A549 (cell line): ENCODE results near the gene UCHL5. TPM values are rescaled to one million over a fixed set of nuclear protein-coding genes. Genes with fewer than 3 reads are reported as not detected.

Experiments used
- ATAC-seq, 2 experiments: fragments of 200-7000 bp in 1 of 2; fragments of >200 bp in 1 of 2; cut with Nextera tagmentation in 1 of 2; cut with Tn5 transposase in 1 of 2; 3 replicates each; pipeline versions ENCODE4 v1.8.0 to v1.9.1; 2018 to 2020; ENCODE audit warnings: mild to moderate bottlenecking in 1 of 2, moderate library complexity in 1 of 2
- CTCF ChIA-PET: fragments of 300-600 bp; sonication (Branson Sonifier 250); formaldehyde crosslinking; extraction: SDS; loops from one replicate; lab custom pipeline; 2021; ENCODE audit warnings: antibody characterized with exemption, inconsistent platforms; lab: Yijun Ruan, JAX
- POLR2A ChIA-PET: fragments of 350-600 bp; formaldehyde crosslinking; extraction: SDS; loops from one replicate; lab custom pipeline; 2021; ENCODE audit warnings: antibody characterized with exemption, inconsistent platforms; lab: Yijun Ruan, JAX
- DNase-seq, 2 experiments: peaks; one replicate each; pipeline versions ENCODE4 v3.0.0 to v3.0.0-alpha.2; 2011 to 2016; ENCODE audit warnings: low read depth in 1 of 2, low spot score in 1 of 2
- FAIRE-seq: peaks from 2 replicates; lab custom pipeline; 2011; peaks lifted over from hg19 to GRCh38; lab: Jason Lieb, UNC
- H3K27ac ChIP-seq, 2 experiments: fragments of >200 bp; sonication (Bioruptor Twin); formaldehyde crosslinking; 3 replicates each; pipeline ENCODE4 v1.5.1; 2016 to 2017
- H3K4me1 ChIP-seq: fragments of >200 bp; sonication (Bioruptor Twin); formaldehyde crosslinking; 3 replicates; pipeline ENCODE4 v1.6.1; 2016
- H3K4me2 ChIP-seq: fragments of >200 bp; sonication (Bioruptor Twin); formaldehyde crosslinking; 3 replicates; pipeline ENCODE4 v1.6.1; 2016
- H3K4me3 ChIP-seq: fragments of >200 bp; sonication (Bioruptor Twin); formaldehyde crosslinking; 3 replicates; pipeline ENCODE4 v1.5.1; 2016
- H3K9me3 ChIP-seq: fragments of >200 bp; sonication (Bioruptor Twin); formaldehyde crosslinking; 3 replicates; pipeline ENCODE4 v1.6.1; 2016
- CBX2 ChIP-seq: fragments of 200-600 bp; sonication (generic); IDR thresholded peaks from 2 replicates; pipeline ENCODE4 v1.6.1; 2016; ENCODE audit warnings: low read depth, mild to moderate bottlenecking, borderline replicate concordance
- CBX8 ChIP-seq: fragments of 200-600 bp; sonication (generic); IDR thresholded peaks from 2 replicates; pipeline ENCODE4 v1.6.1; 2016
- EHF ChIP-seq: fragments of 250-450 bp; sonication (Bioruptor Pico); IDR thresholded peaks from 2 replicates; pipeline ENCODE4 v1.5.0; 2020; ENCODE audit warnings: mild to moderate bottlenecking
- EP300 ChIP-seq, 2 experiments: fragments of >200 bp; sonication (Bioruptor Twin); formaldehyde crosslinking; IDR thresholded peaks; 2 replicates in 1 of 2; 3 replicates in 1 of 2; pipeline ENCODE4 v1.6.1; 2016 to 2017
- FOSB ChIP-seq: fragments of 250-450 bp; sonication (Bioruptor Pico); IDR thresholded peaks from 2 replicates; pipeline ENCODE4 v1.5.0; 2020; ENCODE audit warnings: mild to moderate bottlenecking, moderate library complexity
- FOSL2 ChIP-seq, 2 experiments: fragments of 450-650 bp in 1 of 2; fragments of >200 bp in 1 of 2; sonication (Bioruptor Twin) in 1 of 2; formaldehyde crosslinking; IDR thresholded peaks; 2 replicates each; pipeline versions ENCODE4 v1.5.0 to v1.6.1; 2016 to 2020; ENCODE audit warnings: mild to moderate bottlenecking in 1 of 2, moderate library complexity in 1 of 2
- GATA3 ChIP-seq: IDR thresholded peaks from 2 replicates; pipeline ENCODE4 v1.6.1; 2012; ENCODE audit warnings: borderline replicate concordance
- HDAC2 ChIP-seq: fragments of 200-600 bp; sonication (generic); IDR thresholded peaks from 2 replicates; pipeline ENCODE4 v1.6.1; 2016
- JUN ChIP-seq, 2 experiments: fragments of >200 bp; sonication (Bioruptor Twin); formaldehyde crosslinking; IDR thresholded peaks; 2 replicates in 1 of 2; 3 replicates in 1 of 2; pipeline ENCODE4 v1.6.1; 2016 to 2017
- MAFK ChIP-seq: fragments of 450-650 bp; IDR thresholded peaks from 2 replicates; pipeline ENCODE4 v1.6.1; 2014; ENCODE audit not compliant: partially characterized antibody
- MAX ChIP-seq: IDR thresholded peaks from 2 replicates; pipeline ENCODE4 v1.6.1; 2012
- NR3C1 ChIP-seq: fragments of >200 bp; sonication (Bioruptor Twin); formaldehyde crosslinking; IDR thresholded peaks from 3 replicates; pipeline ENCODE4 v1.6.1; 2017
- PBX3 ChIP-seq: IDR thresholded peaks from 2 replicates; pipeline ENCODE4 v1.6.1; 2012
- PHF8 ChIP-seq: fragments of 200-600 bp; sonication (generic); IDR thresholded peaks from 2 replicates; pipeline ENCODE4 v1.6.1; 2016; ENCODE audit warnings: low read depth, mild to moderate bottlenecking, antibody characterized with exemption, moderate library complexity, borderline replicate concordance
- POLR2A ChIP-seq: IDR thresholded peaks from 2 replicates; pipeline ENCODE4 v1.6.1; 2012; ENCODE audit warnings: mild to moderate bottlenecking, low read length
- POLR2AphosphoS2 ChIP-seq: conservative IDR thresholded peaks from 2 replicates; pipeline ENCODE4 v1.6.1; 2012; ENCODE audit warnings: low read length, improper control_type of control experiment, inconsistent platforms
- RAD21 ChIP-seq, 2 experiments: fragments of >200 bp in 1 of 2; sonication (Bioruptor Twin) in 1 of 2; formaldehyde crosslinking in 1 of 2; IDR thresholded peaks in 1 of 2; conservative IDR thresholded peaks in 1 of 2; 2 replicates in 1 of 2; 3 replicates in 1 of 2; pipeline ENCODE4 v1.6.1; 2012 to 2018; ENCODE audit warnings: inconsistent platforms in 1 of 2
- REST ChIP-seq: fragments of 200-600 bp; sonication (generic); IDR thresholded peaks from 2 replicates; pipeline ENCODE4 v1.6.1; 2016; ENCODE audit warnings: antibody characterized with exemption, mild to moderate bottlenecking, moderate library complexity
- ZFP36 ChIP-seq: fragments of 450-650 bp; IDR thresholded peaks from 2 replicates; pipeline ENCODE4 v1.6.1; 2014; ENCODE audit warnings: borderline replicate concordance; ENCODE audit not compliant: partially characterized antibody
- WGBS: methylation state at CpG from one replicate; pipeline ENCODE4 v1.1.6; 2017; ENCODE audit errors: missing lambda C conversion rate; 5-methylcytosine and 5-hydroxymethylcytosine counted together
- polyA plus RNA-seq, 4 experiments: library from polyadenylated mRNA; depleted of rRNA in 3 of 4; stranded (reverse); fragments of >200 nt; fragmentation: RNase III in 1 of 4; extraction: RNeasy Plus Mini Kit Qiagen cat#74134 plus additional on column Dnase treatment in 1 of 4; gene quantifications; 2 replicates in 3 of 4; 3 replicates in 1 of 4; pipeline ENCODE4 v1.2.3, GENCODE V29; 2011 to 2017

The UCHL5 gene
- polyA plus RNA-seq, 2 of the 4 experiments (the other 2 are of a cell fraction), result 53.0 to 68.3 TPM

GRCh38 chr1:193060938-193061337 lies 1.8 kb upstream of the UCHL5 start:
- DNase-seq (peak in 1 of 2 experiments; percentile 13), ATAC-seq (no peak), FAIRE-seq (no peak)
- TF ChIP-seq NR3C1 (no peak), MAX (0 out of 2 replicates have a peak, but pooled peaks have one; percentile 23)
- peaks cover 22% of the 10 kb centered on the region for H3K4me1 ChIP-seq
- peak overlapping the region; percentile 94 to 96; a peak in 5 of 6 replicates for H3K27ac ChIP-seq
- H3K9me3 ChIP-seq, result 0 out of 3 replicates have a peak, but pooled peaks cover 4% of the 10 kb centered on the region
- ChIA-PET CTCF (interaction anchor here (1.0 kb wide), 1 partner anchor 62 kb away, joined by 3 read pairs; no protein-coding TSS in a partner anchor), POLR2A (no interaction called here)
- WGBS, result 6% methylated on average over 2 of the region's 2 CpGs
- H3K4me2 ChIP-seq, result peak overlapping the region; percentile 91
- peak overlapping the region; percentile 82 for H3K4me3 ChIP-seq

GRCh38 chr1:193060406-193060805 lies 1.2 kb upstream of the UCHL5 start:
- 21% methylated on average over 4 of the region's 4 CpGs for WGBS
- POLR2A ChIA-PET, result interaction anchor here (0.7 kb wide), 1 partner anchor 10 kb away, joined by 5 read pairs; no protein-coding TSS in a partner anchor
- ATAC-seq (no peak), DNase-seq (no peak), FAIRE-seq (no peak)
- H3K9me3 ChIP-seq, result 0 out of 3 replicates have a peak, but pooled peaks cover 4% of the 10 kb centered on the region
- CTCF ChIA-PET, result interaction anchor here (1.0 kb wide), 1 partner anchor 62 kb away, joined by 3 read pairs; no protein-coding TSS in a partner anchor
- H3K4me2 ChIP-seq, result peak overlapping the region; percentile 91
- peak overlapping the region; percentile 94 to 96 for H3K27ac ChIP-seq
- H3K4me1 ChIP-seq, result peaks cover 22% of the 10 kb centered on the region
- TF ChIP-seq FOSB (CRISPR knock-in tag) (no peak), EP300 (IDR thresholded peaks at IDR 0.05) (no peak), FOSL2 (IDR thresholded peaks at IDR 0.05) (no peak), FOSL2 (CRISPR knock-in tag; IDR thresholded peaks at IDR 0.05) (no peak), POLR2A (no peak), NR3C1 (no peak), PHF8 (no peak)
- TF ChIP-seq, all 56 proteins: peak for 0
- peak overlapping the region; percentile 82 for H3K4me3 ChIP-seq

- H3K27ac ChIP-seq, result peak overlapping the region; percentile 94 to 96
- ATAC-seq, result no peak
- no peak for FAIRE-seq
- 4% methylated on average over 9 of the region's 9 CpGs for WGBS
- peak overlapping the region; percentile 91 for H3K4me2 ChIP-seq
- no peak for TF ChIP-seq EP300 (IDR thresholded peaks at IDR 0.05)
- TF ChIP-seq MAX, result no peak
- no peak for TF ChIP-seq CBX2
- no peak; a peak in 1 of 5 replicates for TF ChIP-seq JUN (IDR thresholded peaks at IDR 0.05)
- no peak for TF ChIP-seq ZFP36
- TF ChIP-seq GATA3, result no peak
- no peak for TF ChIP-seq HDAC2
- no peak for TF ChIP-seq RAD21 (conservative IDR thresholded peaks at IDR 0.05 in 1 of 2, IDR thresholded peaks at IDR 0.05 in 1 of 2)
- no peak for TF ChIP-seq POLR2A
- no peak for TF ChIP-seq NR3C1
- no peak for TF ChIP-seq CBX8
- no peak for TF ChIP-seq PBX3
- TF ChIP-seq POLR2AphosphoS2, result no peak
- TF ChIP-seq REST, result no peak; the same call in 1 of the 2 replicates
- TF ChIP-seq EHF (CRISPR knock-in tag), result no peak
- TF ChIP-seq MAFK, result no peak
- CTCF ChIA-PET, result no interaction called here
- H3K4me1 ChIP-seq, result peaks cover 22% of the 10 kb centered on the region
- H3K9me3 ChIP-seq, result 0 out of 3 replicates have a peak, but pooled peaks cover 4% of the 10 kb centered on the region
- no peak for DNase-seq
- POLR2A ChIA-PET, result interaction anchor here (0.7 kb wide), 1 partner anchor 10 kb away, joined by 5 read pairs; no protein-coding TSS in a partner anchor
- H3K4me3 ChIP-seq, result peak overlapping the region; percentile 82
These were observed 899 bp upstream of the UCHL5 start for GRCh38 chr1:193060115-193060403.
